B cell (primary cell): Measurements from ENCODE around the gene WDR11. TPM values are rescaled to one million over a fixed set of nuclear protein-coding genes. Genes with fewer than 3 reads are reported as not detected.

Experiments
- ATAC-seq: fragments of 200-7000 bp; cut with Tn5 transposase; one replicate; pipeline ENCODE4 v1.10.0; 2021; ENCODE audit warnings: low read depth, mild to moderate bottlenecking, moderate number of reproducible peaks, moderate library complexity
- CTCF ChIA-PET: fragments of 350-600 bp; sonication (Branson Sonifier 250); formaldehyde crosslinking; loops from one replicate; lab custom pipeline; 2021; ENCODE audit warnings: antibody characterized with exemption, inconsistent platforms; lab: Charles Lee
- POLR2A ChIA-PET: fragments of 350-600 bp; sonication (Branson Sonifier 250); formaldehyde crosslinking; loops from one replicate; lab custom pipeline; 2021; ENCODE audit warnings: antibody characterized with exemption; lab: Charles Lee
- DNase-seq: peaks from one replicate; pipeline ENCODE4 v3.0.0; 2013
- H2AFZ ChIP-seq: 2 replicates; pipeline ENCODE4 v1.6.1; 2012; ENCODE audit warnings: mild to moderate bottlenecking, low read depth, low read length; ENCODE audit not compliant: insufficient read depth, poor library complexity, severe bottlenecking
- H3K27ac ChIP-seq, 2 donors: 1 replicate in 1 of 2; 2 replicates in 1 of 2; pipeline ENCODE4 v1.5.1; 2012 to 2013; ENCODE audit warnings: low read length in 2 of 2, mild to moderate bottlenecking in 2 of 2, moderate library complexity in 1 of 2
- H3K27me3 ChIP-seq, 4 experiments: fragments of 200-600 bp in 1 of 4; sonication (generic) in 1 of 4; replicated peaks in 1 of 4; 1 replicate in 2 of 4; 2 replicates in 2 of 4; pipeline versions ENCODE4 v1.6.1 to v1.7.0; 2013 to 2016; ENCODE audit warnings: low read length in 3 of 4, mild to moderate bottlenecking in 2 of 4, mixed read lengths in 1 of 4, moderate library complexity in 1 of 4; ENCODE audit not compliant: insufficient read depth in 4 of 4, control insufficient read depth in 3 of 4; ENCODE audit errors: control extremely low read depth in 1 of 4
- H3K36me3 ChIP-seq, 2 experiments: replicated peaks in 1 of 2; 1 replicate in 1 of 2; 2 replicates in 1 of 2; pipeline versions ENCODE4 v1.6.1 to v1.7.1; 2013; ENCODE audit warnings: low read length in 1 of 2; ENCODE audit not compliant: insufficient read depth in 2 of 2, control insufficient read depth in 1 of 2; ENCODE audit errors: control extremely low read depth in 1 of 2, extremely low read depth in 1 of 2
- H3K4me1 ChIP-seq, 2 donors: fragments of 200-600 bp in 1 of 2; sonication (generic) in 1 of 2; 1 replicate in 1 of 2; 2 replicates in 1 of 2; pipeline versions ENCODE4 v1.5.1 to v1.6.1; 2013 to 2017; ENCODE audit warnings: low read length in 2 of 2; ENCODE audit not compliant: control insufficient read depth in 2 of 2, insufficient read depth in 2 of 2
- H3K4me2 ChIP-seq: replicated peaks from 2 replicates; pipeline ENCODE3; 2012; ENCODE audit warnings: mild to moderate bottlenecking, low read depth, low read length; ENCODE audit not compliant: poor library complexity, severe bottlenecking
- H3K4me3 ChIP-seq, 5 experiments: fragments of 200-600 bp in 1 of 5; sonication (generic) in 1 of 5; 1 replicate in 3 of 5; 2 replicates in 2 of 5; pipeline versions ENCODE4 v1.5.1 to v1.7.0; 2011 to 2016; ENCODE audit warnings: low read length in 4 of 5, mild to moderate bottlenecking in 4 of 5, low read depth in 2 of 5, control low read depth in 1 of 5, moderate library complexity in 1 of 5; ENCODE audit not compliant: insufficient read depth in 1 of 5; ENCODE audit errors: control extremely low read depth in 1 of 5, extremely low read depth in 1 of 5
- H3K79me2 ChIP-seq: fragments of 200-600 bp; sonication (generic); one replicate; pipeline ENCODE4 v1.6.0; 2016; ENCODE audit warnings: low read length; ENCODE audit not compliant: control insufficient read depth, insufficient read depth
- H3K9ac ChIP-seq: fragments of 200-600 bp; sonication (generic); 2 replicates; pipeline ENCODE4 v1.6.1; 2017; ENCODE audit warnings: mild to moderate bottlenecking, low read length, moderate library complexity
- H3K9me3 ChIP-seq, 3 donors: one replicate each; pipeline versions ENCODE4 v1.6.1 to v1.7.1; 2013; ENCODE audit warnings: low read length in 2 of 3; ENCODE audit not compliant: control insufficient read depth in 2 of 3, insufficient read depth in 1 of 3; ENCODE audit errors: control extremely low read depth in 1 of 3
- H4K20me1 ChIP-seq: 2 replicates; pipeline ENCODE4 v1.6.0; 2012; ENCODE audit warnings: mild to moderate bottlenecking, low read length; ENCODE audit not compliant: insufficient read depth, control insufficient read depth, poor library complexity, severe bottlenecking
- H3K27ac Mint-ChIP-seq: one replicate; pipeline ENCODE4 v1.8.0; 2021; ENCODE audit warnings: mixed read lengths
- H3K27me3 Mint-ChIP-seq: one replicate; pipeline ENCODE4 v1.8.0; 2021; ENCODE audit warnings: mixed read lengths
- H3K4me1 Mint-ChIP-seq: one replicate; pipeline ENCODE4 v1.8.0; 2021; ENCODE audit warnings: mixed read lengths
- H3K4me3 Mint-ChIP-seq: one replicate; pipeline ENCODE4 v1.8.0; 2021; ENCODE audit warnings: mixed read lengths
- H3K9me3 Mint-ChIP-seq: one replicate; pipeline ENCODE4 v1.8.0; 2022; ENCODE audit warnings: mixed read lengths; ENCODE audit not compliant: insufficient read depth
- EZH2 ChIP-seq: IDR thresholded peaks from 2 replicates; pipeline ENCODE4 v1.6.1; 2012; ENCODE audit warnings: borderline replicate concordance, low read depth, mild to moderate bottlenecking, moderate library complexity, low read length; ENCODE audit not compliant: insufficient read depth, poor library complexity, severe bottlenecking
- WGBS: methylation state at CpG from one replicate; pipeline ENCODE4 v1.1.5; 2013; ENCODE audit warnings: missing lambda C conversion rate; ENCODE audit not compliant: insufficient coverage; 5-methylcytosine and 5-hydroxymethylcytosine counted together
- intact Hi-C: fragments of 100-400 bp; cut with micrococcal nuclease; formaldehyde crosslinking; loops from one replicate; pipeline ENCODE4 v1.10.0; 2022
- polyA plus RNA-seq: library from polyadenylated mRNA; depleted of rRNA; stranded (reverse); fragments of >200 nt; gene quantifications from 2 replicates; pipeline ENCODE4 v1.2.3, GENCODE V29; 2012
- total RNA-seq, 2 donors: library from RNA; stranded (reverse); fragments of 120-200 nt in 1 of 2; gene quantifications; 1 replicate in 1 of 2; 2 replicates in 1 of 2; pipeline versions ENCODE4 v1.2.3 to v1.2.4, GENCODE V29; 2013 to 2022
- TF ChIP-seq, protein P1 (sequence below): fragments of 200-600 bp; IDR thresholded peaks from one replicate; pipeline ENCODE4 v1.8.0; 2022; ENCODE audit warnings: antibody characterized with exemption, mild to moderate bottlenecking

Gene WDR11
- total and polyA plus RNA-seq, 2 donors (not counting 1 experiment from before 2014, with no cell fraction given) = 94.4 to 230 TPM

DNA sequence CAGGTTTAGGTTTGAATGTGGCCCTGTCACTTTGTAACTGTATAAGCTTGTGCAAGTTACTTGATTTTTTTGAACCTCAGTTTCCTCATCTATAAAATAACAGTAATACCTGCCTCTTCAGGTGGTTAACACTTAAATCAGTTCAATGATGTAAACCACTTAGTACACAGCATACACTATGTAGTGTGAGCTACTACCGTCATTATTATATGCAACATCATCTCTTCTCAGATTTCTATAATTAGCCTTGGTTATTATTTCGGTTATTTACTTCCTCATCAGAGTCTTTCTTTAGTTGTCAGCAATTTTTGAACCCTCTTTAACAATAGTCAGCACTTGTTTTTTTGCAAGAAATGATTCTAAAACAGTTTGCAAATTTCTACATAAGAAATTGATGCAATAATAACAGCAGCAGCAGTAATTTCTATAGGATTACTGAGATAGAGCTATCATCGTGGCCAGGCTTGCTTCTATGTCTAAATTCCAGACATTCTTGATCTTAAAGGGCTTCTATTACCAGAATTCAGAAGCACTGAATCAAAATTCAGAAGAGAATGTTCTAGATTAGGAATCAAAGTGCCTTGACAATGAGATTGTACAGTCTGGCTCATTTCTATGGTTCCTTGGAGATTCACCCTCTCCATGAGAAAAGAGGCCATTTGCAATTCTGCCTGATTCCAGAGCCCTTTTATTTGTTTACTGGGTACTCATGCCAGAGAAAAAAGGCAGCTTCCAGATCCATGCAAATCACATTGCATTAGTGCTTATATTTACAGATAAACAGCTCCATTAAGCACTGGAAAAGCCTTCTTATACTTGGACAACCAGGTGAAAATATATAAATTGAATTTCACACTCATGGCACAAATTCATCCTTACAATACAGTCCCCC, 25.0 kb upstream of the WDR11 start:
- Mint-ChIP-seq H3K4me3 (peak overlapping the region; percentile 18), H3K27ac (peak overlapping the region; percentile 50), H3K4me1 (peaks cover 39% of the 10 kb centered on the region), H3K9me3 (no peaks in the 10 kb centered on the region), H3K27me3 (peaks cover 2% of the 10 kb centered on the region)
- Histone ChIP-seq H4K20me1 (no peaks in the 10 kb centered on the region), H3K9ac (no peak overlapping the region), H3K27me3 (no peaks in the 10 kb centered on the region), H3K27ac (no peak overlapping the region), H2AFZ (no peak overlapping the region), H3K4me3 (no peak overlapping the region), H3K4me2 (no peak overlapping the region), H3K9me3 (no peaks in the 10 kb centered on the region), H3K79me2 (no peaks in the 10 kb centered on the region), H3K4me1 (peaks cover 29 to 38% of the 10 kb centered on the region in 2 donors), H3K36me3 (no peaks in the 10 kb centered on the region)
- DNase-seq (peak; percentile 5), ATAC-seq (no peak)
- intact Hi-C loops = no loop called here
- no peak for TF ChIP-seq EZH2
- TF ChIP-seq, protein P1, sequence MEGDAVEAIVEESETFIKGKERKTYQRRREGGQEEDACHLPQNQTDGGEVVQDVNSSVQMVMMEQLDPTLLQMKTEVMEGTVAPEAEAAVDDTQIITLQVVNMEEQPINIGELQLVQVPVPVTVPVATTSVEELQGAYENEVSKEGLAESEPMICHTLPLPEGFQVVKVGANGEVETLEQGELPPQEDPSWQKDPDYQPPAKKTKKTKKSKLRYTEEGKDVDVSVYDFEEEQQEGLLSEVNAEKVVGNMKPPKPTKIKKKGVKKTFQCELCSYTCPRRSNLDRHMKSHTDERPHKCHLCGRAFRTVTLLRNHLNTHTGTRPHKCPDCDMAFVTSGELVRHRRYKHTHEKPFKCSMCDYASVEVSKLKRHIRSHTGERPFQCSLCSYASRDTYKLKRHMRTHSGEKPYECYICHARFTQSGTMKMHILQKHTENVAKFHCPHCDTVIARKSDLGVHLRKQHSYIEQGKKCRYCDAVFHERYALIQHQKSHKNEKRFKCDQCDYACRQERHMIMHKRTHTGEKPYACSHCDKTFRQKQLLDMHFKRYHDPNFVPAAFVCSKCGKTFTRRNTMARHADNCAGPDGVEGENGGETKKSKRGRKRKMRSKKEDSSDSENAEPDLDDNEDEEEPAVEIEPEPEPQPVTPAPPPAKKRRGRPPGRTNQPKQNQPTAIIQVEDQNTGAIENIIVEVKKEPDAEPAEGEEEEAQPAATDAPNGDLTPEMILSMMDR = no peak
- POLR2A ChIA-PET = interaction anchor here (2.7 kb wide), 1 partner anchor 25 kb away, joined by 8 read pairs; the partner anchor contains the start of gene WDR11
- 80% methylated on average over 1 of the region's 3 CpGs for WGBS
- CTCF ChIA-PET = no interaction called here
